H9 (cell line): ENCODE data around the gene SCGN. TPM values are rescaled to one million over a fixed set of nuclear protein-coding genes. Genes with fewer than 3 reads are reported as not detected.

Experiments
- DNase-seq: peaks from one replicate; pipeline ENCODE4 v3.0.0-alpha.2; 2017
- H2AFZ ChIP-seq: one replicate; pipeline ENCODE4 v1.6.1; 2013; ENCODE audit warnings: mild to moderate bottlenecking, low read length, control low read depth, moderate library complexity
- H2AK5ac ChIP-seq: 2 replicates; pipeline ENCODE4 v1.6.1; 2013; ENCODE audit warnings: low read length, control low read depth, mixed read lengths; ENCODE audit not compliant: insufficient read length
- H2BK120ac ChIP-seq: one replicate; pipeline ENCODE4 v1.6.1; 2013; ENCODE audit warnings: low read depth, mild to moderate bottlenecking, low read length, control low read depth, inconsistent platforms; ENCODE audit not compliant: poor library complexity, severe bottlenecking
- H2BK12ac ChIP-seq: 2 replicates; pipeline ENCODE4 v1.6.1; 2013; ENCODE audit warnings: low read length, control low read depth, mixed read lengths, low read depth; ENCODE audit not compliant: insufficient read length
- H2BK15ac ChIP-seq: 2 replicates; pipeline ENCODE4 v1.6.1; 2013; ENCODE audit warnings: low read depth, low read length, control low read depth
- H2BK20ac ChIP-seq: one replicate; pipeline ENCODE4 v1.6.1; 2013; ENCODE audit warnings: low read depth, mild to moderate bottlenecking, low read length, control low read depth, inconsistent platforms; ENCODE audit not compliant: poor library complexity, severe bottlenecking
- H2BK5ac ChIP-seq: 2 replicates; pipeline ENCODE4 v1.6.1; 2013; ENCODE audit warnings: low read length, control low read depth, mixed read lengths; ENCODE audit not compliant: insufficient read length
- H3K14ac ChIP-seq: 2 replicates; pipeline ENCODE4 v1.6.1; 2013; ENCODE audit warnings: low read length, control low read depth; ENCODE audit not compliant: insufficient read depth
- H3K18ac ChIP-seq: 2 replicates; pipeline ENCODE4 v1.6.1; 2013; ENCODE audit warnings: low read depth, mild to moderate bottlenecking, mixed read lengths, low read length, control low read depth; ENCODE audit not compliant: insufficient read length
- H3K23ac ChIP-seq: 2 replicates; pipeline ENCODE4 v1.6.1; 2013; ENCODE audit warnings: low read length, control low read depth, mixed read lengths, low read depth; ENCODE audit not compliant: insufficient read length
- H3K23me2 ChIP-seq: 2 replicates; pipeline ENCODE4 v1.6.1; 2013; ENCODE audit warnings: low read depth, mild to moderate bottlenecking, mixed read lengths, low read length, control low read depth; ENCODE audit not compliant: insufficient read length, poor library complexity, severe bottlenecking
- H3K27ac ChIP-seq: 2 replicates; pipeline ENCODE4 v1.5.1; 2013; ENCODE audit warnings: low read length, control low read depth, mixed read lengths, low read depth; ENCODE audit not compliant: insufficient read length
- H3K27me3 ChIP-seq: 2 replicates; pipeline ENCODE4 v1.6.1; 2013; ENCODE audit warnings: low read length, control low read depth, inconsistent platforms; ENCODE audit not compliant: insufficient read depth
- H3K4ac ChIP-seq: 2 replicates; pipeline ENCODE4 v1.6.1; 2013; ENCODE audit warnings: low read depth, mild to moderate bottlenecking, control low read depth, inconsistent platforms, low read length, moderate library complexity
- H3K4me1 ChIP-seq: 2 replicates; pipeline ENCODE4 v1.6.1; 2013; ENCODE audit warnings: low read length, control low read depth, inconsistent platforms; ENCODE audit not compliant: insufficient read depth
- H3K4me2 ChIP-seq: 2 replicates; pipeline ENCODE4 v1.6.1; 2013; ENCODE audit warnings: low read length, control low read depth, mixed read lengths; ENCODE audit not compliant: insufficient read length, insufficient read depth
- H3K56ac ChIP-seq: 2 replicates; pipeline ENCODE4 v1.6.1; 2013; ENCODE audit warnings: low read depth, mild to moderate bottlenecking, mixed read lengths, low read length, control low read depth; ENCODE audit not compliant: insufficient read length
- H3K79me1 ChIP-seq: 2 replicates; pipeline ENCODE4 v1.6.1; 2013; ENCODE audit warnings: low read depth, mild to moderate bottlenecking, moderate library complexity, low read length, control low read depth, inconsistent platforms; ENCODE audit not compliant: insufficient read depth, poor library complexity, severe bottlenecking
- H3K79me2 ChIP-seq: 2 replicates; pipeline ENCODE4 v1.6.1; 2013; ENCODE audit warnings: low read length, control low read depth, inconsistent platforms; ENCODE audit not compliant: insufficient read depth
- H3K9ac ChIP-seq: 2 replicates; pipeline ENCODE4 v1.6.1; 2013; ENCODE audit warnings: low read length, control low read depth, mixed read lengths; ENCODE audit not compliant: insufficient read length; ENCODE audit errors: extremely low read depth
- H3K9me3 ChIP-seq: one replicate; pipeline ENCODE4 v1.6.1; 2013; ENCODE audit warnings: low read depth, low read length, inconsistent platforms; ENCODE audit not compliant: control insufficient read depth
- H3T11ph ChIP-seq: one replicate; pipeline ENCODE4 v1.6.1; 2013; ENCODE audit warnings: mild to moderate bottlenecking, low read length, control low read depth, inconsistent platforms
- H4K20me1 ChIP-seq: one replicate; pipeline ENCODE4 v1.6.1; 2013; ENCODE audit not compliant: control insufficient read depth, insufficient read length, insufficient read depth
- H4K5ac ChIP-seq: 2 replicates; pipeline ENCODE4 v1.6.1; 2013; ENCODE audit warnings: low read depth, mild to moderate bottlenecking, mixed read lengths, low read length, control low read depth; ENCODE audit not compliant: insufficient read length
- H4K8ac ChIP-seq: replicated peaks from 2 replicates; pipeline ENCODE4 v1.6.1; 2013; ENCODE audit warnings: low read length, control low read depth, mixed read lengths, low read depth; ENCODE audit not compliant: insufficient read length
- H4K91ac ChIP-seq: 2 replicates; pipeline ENCODE4 v1.6.1; 2013; ENCODE audit warnings: low read depth, mild to moderate bottlenecking, moderate library complexity, mixed read lengths, low read length, control low read depth; ENCODE audit not compliant: insufficient read length
- H3K27ac Mint-ChIP-seq, 3 experiments: 2 replicates in 2 of 3; 3 replicates in 1 of 3; pipeline ENCODE4 v1.8.0; 2020 to 2021; ENCODE audit warnings: mixed read lengths in 3 of 3, mild to moderate bottlenecking in 1 of 3, moderate library complexity in 1 of 3
- H3K27me3 Mint-ChIP-seq: 2 replicates; pipeline ENCODE4 v1.8.0; 2021; ENCODE audit warnings: low read depth, mild to moderate bottlenecking, moderate library complexity, mixed read lengths
- H3K36me3 Mint-ChIP-seq, 3 experiments: 2 replicates in 2 of 3; 3 replicates in 1 of 3; pipeline ENCODE4 v1.8.0; 2020 to 2021; ENCODE audit warnings: low read depth in 3 of 3, mixed read lengths in 3 of 3; ENCODE audit not compliant: insufficient read depth in 1 of 3
- H3K4me1 Mint-ChIP-seq, 2 experiments: 2 replicates each; pipeline ENCODE4 v1.8.0; 2020; ENCODE audit warnings: mixed read lengths in 2 of 2
- H3K4me3 Mint-ChIP-seq, 2 experiments: 2 replicates in 1 of 2; 3 replicates in 1 of 2; pipeline ENCODE4 v1.8.0; 2020 to 2021; ENCODE audit warnings: mild to moderate bottlenecking in 2 of 2, mixed read lengths in 2 of 2, moderate library complexity in 1 of 2
- H3K9me3 Mint-ChIP-seq, 2 experiments: 2 replicates in 1 of 2; 3 replicates in 1 of 2; pipeline ENCODE4 v1.8.0; 2020; ENCODE audit warnings: mild to moderate bottlenecking in 2 of 2, mixed read lengths in 2 of 2, moderate library complexity in 1 of 2
- whole genome bisulfite sequencing: extraction: QIAGEN DNeasy Blood & Tissue Kit; methylation state at CpG from one replicate; pipeline ENCODE4 v1.1.7; 2013; ENCODE audit warnings: missing lambda C conversion rate, low lambda C conversion rate, mixed read lengths; ENCODE audit not compliant: insufficient read length; ENCODE audit errors: extremely low coverage; 5-methylcytosine and 5-hydroxymethylcytosine counted together
- total RNA-seq: library from RNA; stranded (reverse); gene quantifications from 2 replicates; pipeline ENCODE4 v1.2.1, GENCODE V29; 2021
- TF ChIP-seq, protein P1 (sequence below): fragments of 200-600 bp; sonication (generic); conservative IDR thresholded peaks from 3 replicates; pipeline ENCODE4 v1.8.0; 2021; ENCODE audit warnings: antibody characterized with exemption, mild to moderate bottlenecking

SCGN gene
- total RNA-seq, 1 experiment from 2014 or later, result not detected

DNA sequence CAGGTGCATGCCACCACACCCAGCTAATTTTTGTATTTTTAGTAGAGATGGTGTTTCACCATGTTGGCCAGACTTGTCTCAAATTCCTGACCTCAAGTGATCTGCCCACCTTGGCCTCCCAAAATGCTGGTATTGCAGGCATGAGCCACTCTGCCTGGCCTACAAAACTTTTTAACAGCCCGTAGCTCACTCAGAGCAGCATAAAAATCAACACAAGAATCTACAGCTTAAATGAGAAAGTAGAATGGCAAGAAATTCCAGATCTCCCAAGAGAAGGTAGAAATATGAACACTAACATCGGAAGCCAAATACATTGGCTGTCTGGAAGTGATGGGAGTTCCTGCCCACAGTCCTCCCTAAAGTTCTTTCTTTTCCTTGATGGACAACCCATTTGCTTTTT, 43.7 kb downstream of the SCGN start:
- no peak overlapping the region for H2AFZ ChIP-seq
- no peak overlapping the region for H3K27ac Mint-ChIP-seq

More for the DNA sequence above, 43.7 kb downstream of the SCGN start:
- whole genome bisulfite sequencing, result no CpG with 5 or more reads among the region's 2 CpGs
- H3K23ac ChIP-seq, result no peak overlapping the region
- H3K79me1 ChIP-seq, result no peaks in the 10 kb centered on the region
- no peak overlapping the region for H3K4me3 Mint-ChIP-seq
- H3K36me3 Mint-ChIP-seq, result no peaks in the 10 kb centered on the region
- no peak overlapping the region for H2BK12ac ChIP-seq
- H3K79me2 ChIP-seq, result no peaks in the 10 kb centered on the region
- no peaks in the 10 kb centered on the region; the same call in 1 of the 2 replicates for H3K4me1 ChIP-seq
- H2BK5ac ChIP-seq, result no peak overlapping the region
- H4K8ac ChIP-seq, result no peak overlapping the region
- no peak overlapping the region for H3K4me2 ChIP-seq
- H3K9ac ChIP-seq, result no peak overlapping the region
- TF ChIP-seq, protein P1, sequence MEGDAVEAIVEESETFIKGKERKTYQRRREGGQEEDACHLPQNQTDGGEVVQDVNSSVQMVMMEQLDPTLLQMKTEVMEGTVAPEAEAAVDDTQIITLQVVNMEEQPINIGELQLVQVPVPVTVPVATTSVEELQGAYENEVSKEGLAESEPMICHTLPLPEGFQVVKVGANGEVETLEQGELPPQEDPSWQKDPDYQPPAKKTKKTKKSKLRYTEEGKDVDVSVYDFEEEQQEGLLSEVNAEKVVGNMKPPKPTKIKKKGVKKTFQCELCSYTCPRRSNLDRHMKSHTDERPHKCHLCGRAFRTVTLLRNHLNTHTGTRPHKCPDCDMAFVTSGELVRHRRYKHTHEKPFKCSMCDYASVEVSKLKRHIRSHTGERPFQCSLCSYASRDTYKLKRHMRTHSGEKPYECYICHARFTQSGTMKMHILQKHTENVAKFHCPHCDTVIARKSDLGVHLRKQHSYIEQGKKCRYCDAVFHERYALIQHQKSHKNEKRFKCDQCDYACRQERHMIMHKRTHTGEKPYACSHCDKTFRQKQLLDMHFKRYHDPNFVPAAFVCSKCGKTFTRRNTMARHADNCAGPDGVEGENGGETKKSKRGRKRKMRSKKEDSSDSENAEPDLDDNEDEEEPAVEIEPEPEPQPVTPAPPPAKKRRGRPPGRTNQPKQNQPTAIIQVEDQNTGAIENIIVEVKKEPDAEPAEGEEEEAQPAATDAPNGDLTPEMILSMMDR, result no peak
- H3K23me2 ChIP-seq, result no peaks in the 10 kb centered on the region
- H3K27me3 Mint-ChIP-seq, result no peaks in the 10 kb centered on the region
- no peaks in the 10 kb centered on the region for H3K27me3 ChIP-seq
- no peak overlapping the region for H3K56ac ChIP-seq
- no peaks in the 10 kb centered on the region for H3K9me3 ChIP-seq
- no peak for DNase-seq
- H3K27ac ChIP-seq, result no peak overlapping the region
- no peak overlapping the region for H2BK120ac ChIP-seq
- H3K14ac ChIP-seq, result no peak overlapping the region
- H2AK5ac ChIP-seq, result no peak overlapping the region
- H3K9me3 Mint-ChIP-seq, result no peaks in the 10 kb centered on the region; a peak in 1 of 5 replicates
- H4K91ac ChIP-seq, result no peak overlapping the region
- H3K4me1 Mint-ChIP-seq, result peaks cover 12 to 14% of the 10 kb centered on the region in 2 experiments
- H3K4ac ChIP-seq, result no peak overlapping the region
- H3T11ph ChIP-seq, result no peak overlapping the region
- no peak overlapping the region for H2BK15ac ChIP-seq
- no peaks in the 10 kb centered on the region for H4K20me1 ChIP-seq
- no peak overlapping the region for H4K5ac ChIP-seq
- no peak overlapping the region for H3K18ac ChIP-seq
- no peak overlapping the region for H2BK20ac ChIP-seq
